ENCODE results near the gene SRRD. TPM values are rescaled to one million over a fixed set of nuclear protein-coding genes. Genes with fewer than 3 reads are reported as not detected.

Gene SRRD
- total RNA-seq, 1 experiment from 2014 or later: 21.9 TPM

DNA sequence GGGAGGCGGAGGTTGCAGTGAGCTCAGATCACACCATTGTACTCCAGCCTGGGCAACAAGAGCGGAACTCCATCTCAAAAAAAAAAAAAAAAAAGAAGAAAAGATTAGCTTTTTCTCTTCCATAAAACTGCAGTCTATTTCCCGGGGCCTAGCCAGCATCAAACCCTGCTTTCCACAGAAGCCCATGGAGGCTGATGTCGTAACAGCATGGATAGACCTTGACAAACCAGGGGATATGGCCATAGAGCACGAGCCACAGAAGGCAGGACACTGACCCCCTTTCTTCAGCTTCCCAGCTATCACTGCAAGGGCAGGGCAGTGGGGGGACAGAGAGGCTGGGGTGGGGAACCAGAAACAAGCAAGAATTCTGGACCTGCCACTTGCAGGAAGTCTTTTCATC lies 21.6 kb upstream of the SRRD start:
- no peaks in the 10 kb centered on the region for H3K4me1 ChIP-seq (ENCODE audit: control insufficient read depth, insufficient read depth, low read length)
- TF ChIP-seq POLR2AphosphoS5 (IDR thresholded peaks at IDR 0.05; ENCODE audit: low read depth, low read length): no peak
- TF ChIP-seq REST (IDR thresholded peaks at IDR 0.05; ENCODE audit: insufficient read depth in 1 of 2, low read depth in 2 of 2, low read length in 1 of 2): no peak
- TF ChIP-seq TCF7L2 (IDR thresholded peaks at IDR 0.05; ENCODE audit: low read depth, low read length): no peak
- TF ChIP-seq SIN3A (IDR thresholded peaks at IDR 0.05; ENCODE audit: borderline replicate concordance, insufficient read depth, low read depth, low read length): no peak
- TF ChIP-seq, protein P1, sequence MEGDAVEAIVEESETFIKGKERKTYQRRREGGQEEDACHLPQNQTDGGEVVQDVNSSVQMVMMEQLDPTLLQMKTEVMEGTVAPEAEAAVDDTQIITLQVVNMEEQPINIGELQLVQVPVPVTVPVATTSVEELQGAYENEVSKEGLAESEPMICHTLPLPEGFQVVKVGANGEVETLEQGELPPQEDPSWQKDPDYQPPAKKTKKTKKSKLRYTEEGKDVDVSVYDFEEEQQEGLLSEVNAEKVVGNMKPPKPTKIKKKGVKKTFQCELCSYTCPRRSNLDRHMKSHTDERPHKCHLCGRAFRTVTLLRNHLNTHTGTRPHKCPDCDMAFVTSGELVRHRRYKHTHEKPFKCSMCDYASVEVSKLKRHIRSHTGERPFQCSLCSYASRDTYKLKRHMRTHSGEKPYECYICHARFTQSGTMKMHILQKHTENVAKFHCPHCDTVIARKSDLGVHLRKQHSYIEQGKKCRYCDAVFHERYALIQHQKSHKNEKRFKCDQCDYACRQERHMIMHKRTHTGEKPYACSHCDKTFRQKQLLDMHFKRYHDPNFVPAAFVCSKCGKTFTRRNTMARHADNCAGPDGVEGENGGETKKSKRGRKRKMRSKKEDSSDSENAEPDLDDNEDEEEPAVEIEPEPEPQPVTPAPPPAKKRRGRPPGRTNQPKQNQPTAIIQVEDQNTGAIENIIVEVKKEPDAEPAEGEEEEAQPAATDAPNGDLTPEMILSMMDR (IDR thresholded peaks at IDR 0.05): no peak
- peaks cover 3% of the 10 kb centered on the region for H3K36me3 ChIP-seq (ENCODE audit: control insufficient read depth, insufficient read depth, low read length)
- no peaks in the 10 kb centered on the region for H3K27me3 ChIP-seq (ENCODE audit: control insufficient read depth, insufficient read depth, low read length)
- CTCF ChIA-PET: interaction anchor here (0.7 kb wide), 1 partner anchor 14 kb away, joined by 5 read pairs; no protein-coding TSS in a partner anchor
- DNase-seq (ENCODE audit: low read depth, low spot score) (no peak), ATAC-seq (no peak)
- no TSS peak for BruUV-seq (replicated peaks)
- POLR2A ChIA-PET: no interaction called here
- no peaks in the 10 kb centered on the region for H3K9me3 ChIP-seq (ENCODE audit: control insufficient read depth, insufficient read depth, low read depth, low read length)
- no peak overlapping the region for H3K27ac ChIP-seq (ENCODE audit: low read length)
- intact Hi-C loops (cut with micrococcal nuclease; ENCODE audit: unreplicated experiment): loop anchor here (5.0 to 10.0 kb wide), 2 partner anchors 60 to 97 kb away; no protein-coding TSS in a partner anchor
- H3K4me3 ChIP-seq (ENCODE audit: low read depth in 2 of 2, low read length in 2 of 2): no peak overlapping the region
- in situ Hi-C loops (cut with HindIII; ENCODE audit: low pct_unique_long_range_greater_than_20kb, low sequenced_read_pairs): no loop called here

- intact Hi-C loops (cut with micrococcal nuclease; ENCODE audit: unreplicated experiment): loop anchor here (5.0 to 10.0 kb wide), 2 partner anchors 60 to 98 kb away; no protein-coding TSS in a partner anchor
- Histone ChIP-seq H3K4me3 (ENCODE audit: low read depth in 2 of 2, low read length in 2 of 2) (no peak overlapping the region), H3K9me3 (ENCODE audit: control insufficient read depth, insufficient read depth, low read depth, low read length) (no peaks in the 10 kb centered on the region), H3K4me1 (ENCODE audit: control insufficient read depth, insufficient read depth, low read length) (no peaks in the 10 kb centered on the region), H3K27me3 (ENCODE audit: control insufficient read depth, insufficient read depth, low read length) (no peaks in the 10 kb centered on the region), H3K27ac (ENCODE audit: low read length) (no peak overlapping the region), H3K36me3 (ENCODE audit: control insufficient read depth, insufficient read depth, low read length) (peaks cover 6% of the 10 kb centered on the region)
- BruUV-seq (replicated peaks): no TSS peak
- TF ChIP-seq TCF7L2 (IDR thresholded peaks at IDR 0.05; ENCODE audit: low read depth, low read length) (no peak), SIN3A (IDR thresholded peaks at IDR 0.05; ENCODE audit: borderline replicate concordance, insufficient read depth, low read depth, low read length) (no peak), REST (IDR thresholded peaks at IDR 0.05; ENCODE audit: insufficient read depth in 1 of 2, low read depth in 2 of 2, low read length in 1 of 2) (no peak), POLR2AphosphoS5 (IDR thresholded peaks at IDR 0.05; ENCODE audit: low read depth, low read length) (no peak)
- TF ChIP-seq, protein P1 (IDR thresholded peaks at IDR 0.05): no peak
- DNase-seq (ENCODE audit: low read depth, low spot score): no peak
- in situ Hi-C loops (cut with HindIII; ENCODE audit: low pct_unique_long_range_greater_than_20kb, low sequenced_read_pairs): no loop called here
- ATAC-seq: no peak
- CTCF ChIA-PET: no interaction called here
- POLR2A ChIA-PET: interaction anchor here (0.6 kb wide), 1 partner anchor 18 kb away, joined by 3 read pairs; no protein-coding TSS in a partner anchor
These were observed 21.0 kb upstream of the SRRD start for GRCh38 chr22:26462641-26463040.

Measured in Panc1 (cell line).